HepG2 (cell line): Measurements from ENCODE around the gene NME2. TPM values are rescaled to one million over a fixed set of nuclear protein-coding genes. Genes with fewer than 3 reads are reported as not detected.
A peak's percentile ranks its signal among the peaks of the same experiment; 100 is the strongest.

ENCODE experiments used
- ATRX ChIP-seq: sonication (generic); formaldehyde crosslinking; IDR thresholded peaks from 2 replicates; pipeline ENCODE4 v1.4.0; 2020; ENCODE audit warnings: missing genetic modification reagents, borderline replicate concordance
- EP300 ChIP-seq, 3 experiments: sonication (generic) in 1 of 3; formaldehyde crosslinking in 1 of 3; IDR thresholded peaks; 2 replicates each; pipeline versions ENCODE4 v1.5.1 to v1.6.1; 2011 to 2020; ENCODE audit warnings: low read depth in 2 of 3, low read length in 2 of 3, borderline replicate concordance in 1 of 3, improper control_type of control experiment in 1 of 3, mild to moderate bottlenecking in 1 of 3, missing genetic modification reagents in 1 of 3, moderate library complexity in 1 of 3
- FOXC1 ChIP-seq: sonication (generic); formaldehyde crosslinking; IDR thresholded peaks from 2 replicates; pipeline ENCODE4 v1.8.0; 2022; ENCODE audit warnings: mild to moderate bottlenecking, missing genetic modification reagents, borderline replicate concordance
- GABPA ChIP-seq, 2 experiments: IDR thresholded peaks; 2 replicates each; pipeline ENCODE4 v1.6.1; 2011 to 2016; ENCODE audit warnings: low read depth in 2 of 2, low read length in 1 of 2, missing biosample characterization in 1 of 2, missing genetic modification characterization in 1 of 2
- GATAD1 ChIP-seq: IDR thresholded peaks from 2 replicates; pipeline ENCODE4 v1.6.1; 2016; ENCODE audit warnings: missing genetic modification reagents, missing compliant biosample characterization
- GATAD2A ChIP-seq: IDR thresholded peaks from 2 replicates; pipeline ENCODE4 v1.6.1; 2016
- GMEB2 ChIP-seq: IDR thresholded peaks from 2 replicates; pipeline ENCODE4 v1.6.1; 2016; ENCODE audit warnings: missing biosample characterization, missing genetic modification reagents, low read depth
- IKZF5 ChIP-seq: IDR thresholded peaks from 2 replicates; pipeline ENCODE4 v1.6.1; 2018; ENCODE audit warnings: missing genetic modification reagents, mild to moderate bottlenecking, missing compliant biosample characterization
- JUNB ChIP-seq: sonication (generic); formaldehyde crosslinking; IDR thresholded peaks from 2 replicates; pipeline ENCODE4 v1.8.0; 2022; ENCODE audit warnings: missing genetic modification reagents, mild to moderate bottlenecking, borderline replicate concordance
- PITX1 ChIP-seq: sonication (generic); formaldehyde crosslinking; IDR thresholded peaks from 2 replicates; pipeline ENCODE4 v1.5.1; 2020; ENCODE audit warnings: mild to moderate bottlenecking, missing genetic modification reagents
- RFX1 ChIP-seq: fragments of 450-650 bp; IDR thresholded peaks from 2 replicates; pipeline ENCODE4 v1.6.1; 2017
- RNF219 ChIP-seq: sonication (generic); formaldehyde crosslinking; IDR thresholded peaks from 2 replicates; pipeline ENCODE4 v1.5.0; 2020; ENCODE audit warnings: mild to moderate bottlenecking, missing genetic modification reagents
- SAP130 ChIP-seq: IDR thresholded peaks from 2 replicates; pipeline ENCODE4 v1.6.1; 2016; ENCODE audit warnings: low read depth
- ZBED4 ChIP-seq: sonication (generic); formaldehyde crosslinking; IDR thresholded peaks from 2 replicates; pipeline ENCODE4 v1.4.0; 2020; ENCODE audit warnings: missing genetic modification reagents, borderline replicate concordance
- ZNF414 ChIP-seq: sonication (generic); formaldehyde crosslinking; IDR thresholded peaks from 2 replicates; pipeline ENCODE4 v1.5.0; 2020; ENCODE audit warnings: missing genetic modification reagents
- ZNF431 ChIP-seq: sonication (generic); formaldehyde crosslinking; IDR thresholded peaks from 2 replicates; pipeline ENCODE4 v1.9.0; 2022; ENCODE audit warnings: missing genetic modification reagents, low read depth, mild to moderate bottlenecking, borderline replicate concordance
- ZNF513 ChIP-seq: sonication (generic); formaldehyde crosslinking; conservative IDR thresholded peaks from 2 replicates; pipeline ENCODE4 v1.5.0; 2020; ENCODE audit warnings: missing genetic modification reagents
- ZNF619 ChIP-seq: sonication (generic); formaldehyde crosslinking; IDR thresholded peaks from 2 replicates; pipeline ENCODE4 v1.4.0; 2020; ENCODE audit warnings: mild to moderate bottlenecking, missing genetic modification reagents
- polyA plus RNA-seq, 8 experiments: library from polyadenylated mRNA; depleted of rRNA in 3 of 8; stranded (reverse) in 7 of 8; unstranded in 1 of 8; fragments of >200 nt; fragmentation: Illumina TruSeq in 4 of 8; extraction: Trizol in 4 of 8; gene quantifications; 2 replicates each; pipeline versions ENCODE4 v1.2.1 to v1.2.3, GENCODE V29; 2011 to 2016; ENCODE audit warnings: low read depth in 4 of 8, missing spikeins in 1 of 8, mixed read lengths in 1 of 8; ENCODE audit not compliant: insufficient read depth in 1 of 8
- total RNA-seq, 5 experiments: library from RNA; depleted of rRNA; stranded (reverse); fragments of >200 nt; fragmentation: Illumina TruSeq; extraction: Trizol; gene quantifications; 2 replicates each; pipeline ENCODE4 v1.2.3, GENCODE V29; 2016; ENCODE audit warnings: low read depth in 1 of 5

NME2 gene
- total and polyA plus RNA-seq, 2 of the 13 experiments (the other 11 are each of a cell fraction or from before 2014, with no cell fraction given): 790 to 1,213 TPM

- no peak for TF ChIP-seq IKZF5 (CRISPR knock-in tag)
- TF ChIP-seq FOXC1 (CRISPR knock-in tag): no peak; the same call in 1 of the 2 replicates
- TF ChIP-seq GATAD2A (CRISPR knock-in tag): no peak
- TF ChIP-seq ZBED4 (CRISPR knock-in tag): no peak
- TF ChIP-seq ZNF513 (CRISPR knock-in tag): no peak
- TF ChIP-seq SAP130: peak; percentile 65; the same call in 1 of the 2 replicates
- no peak for TF ChIP-seq ZNF431 (CRISPR knock-in tag)
- no peak for TF ChIP-seq JUNB
- TF ChIP-seq GATAD1 (CRISPR knock-in tag): no peak
- no peak for TF ChIP-seq GMEB2 (CRISPR knock-in tag)
- peak; percentile 2; the same call in 1 of the 2 replicates for TF ChIP-seq ZNF414 (CRISPR knock-in tag)
- no peak for TF ChIP-seq RNF219 (CRISPR knock-in tag)
- TF ChIP-seq EP300 (IDR thresholded peaks at IDR 0.05; ENCODE audit: low read depth in 2 of 2, low read length in 2 of 2): no peak
- no peak; the same call in 1 of the 2 replicates for TF ChIP-seq EP300 (CRISPR knock-in tag; IDR thresholded peaks at IDR 0.05; ENCODE audit: borderline replicate concordance)
- no peak for TF ChIP-seq ATRX (CRISPR knock-in tag)
- no peak for TF ChIP-seq RFX1
- TF ChIP-seq GABPA (IDR thresholded peaks at IDR 0.05; ENCODE audit: low read depth, low read length): no peak
- TF ChIP-seq GABPA (CRISPR knock-in tag; IDR thresholded peaks at IDR 0.05; ENCODE audit: low read depth): no peak
- TF ChIP-seq ZNF619 (CRISPR knock-in tag): no peak
- TF ChIP-seq PITX1 (CRISPR knock-in tag): 0 out of 2 replicates have a peak, but pooled peaks have one; percentile 21
Measured at GRCh38 chr17:51120357-51120738, 45.9 kb upstream of the NME2 start (continued).
